ENCODE results near the gene DSCAM. TPM values are rescaled to one million over a fixed set of nuclear protein-coding genes. Genes with fewer than 3 reads are reported as not detected.

DSCAM gene
- total RNA-seq, 1 experiment from 2014 or later: not detected

- in situ Hi-C loops (cut with HindIII; ENCODE audit: low pct_unique_long_range_greater_than_20kb, low sequenced_read_pairs): no loop called here
- no peak for DNase-seq (ENCODE audit: low read depth)
Observed at GRCh38 chr21:40685141-40685540, 161.8 kb downstream of the DSCAM start.

GRCh38 chr21:40684726-40685125 lies 162.2 kb downstream of the DSCAM start:
- in situ Hi-C loops (cut with HindIII; ENCODE audit: low pct_unique_long_range_greater_than_20kb, low sequenced_read_pairs): no loop called here
- DNase-seq (ENCODE audit: low read depth): no peak

- in situ Hi-C loops (cut with HindIII; ENCODE audit: low pct_unique_long_range_greater_than_20kb, low sequenced_read_pairs): no loop called here
Observed at GRCh38 chr21:40683349-40683748, 163.6 kb downstream of the DSCAM start.

GRCh38 chr21:40681164-40681859 lies 165.6 kb downstream of the DSCAM start:
- DNase-seq (ENCODE audit: low read depth): no peak
- in situ Hi-C loops (cut with HindIII; ENCODE audit: low pct_unique_long_range_greater_than_20kb, low sequenced_read_pairs): no loop called here

More at GRCh38 chr21:40683349-40683748, 163.6 kb downstream of the DSCAM start:
- DNase-seq (ENCODE audit: low read depth): no peak

- in situ Hi-C loops (cut with HindIII; ENCODE audit: low pct_unique_long_range_greater_than_20kb, low sequenced_read_pairs): no loop called here
- DNase-seq (ENCODE audit: low read depth): no peak
Observed at GRCh38 chr21:40680311-40680710, 166.6 kb downstream of the DSCAM start.

GRCh38 chr21:40678681-40679284 lies 168.2 kb downstream of the DSCAM start:
- DNase-seq (ENCODE audit: low read depth): no peak
- in situ Hi-C loops (cut with HindIII; ENCODE audit: low pct_unique_long_range_greater_than_20kb, low sequenced_read_pairs): no loop called here

- in situ Hi-C loops (cut with HindIII; ENCODE audit: low pct_unique_long_range_greater_than_20kb, low sequenced_read_pairs): no loop called here
- no peak for DNase-seq (ENCODE audit: low read depth)
Observed at GRCh38 chr21:40675017-40675416, 171.9 kb downstream of the DSCAM start.

GRCh38 chr21:40672602-40673001 lies 174.4 kb downstream of the DSCAM start:
- in situ Hi-C loops (cut with HindIII; ENCODE audit: low pct_unique_long_range_greater_than_20kb, low sequenced_read_pairs): no loop called here

GRCh38 chr21:40671716-40672115 lies 175.2 kb downstream of the DSCAM start:
- DNase-seq (ENCODE audit: low read depth): peak; percentile 23
- in situ Hi-C loops (cut with HindIII; ENCODE audit: low pct_unique_long_range_greater_than_20kb, low sequenced_read_pairs): no loop called here

More at GRCh38 chr21:40672602-40673001, 174.4 kb downstream of the DSCAM start:
- no peak for DNase-seq (ENCODE audit: low read depth)

- in situ Hi-C loops (cut with HindIII; ENCODE audit: low pct_unique_long_range_greater_than_20kb, low sequenced_read_pairs): no loop called here
- DNase-seq (ENCODE audit: low read depth): no peak
Observed at GRCh38 chr21:40668555-40669275, 178.2 kb downstream of the DSCAM start.

GRCh38 chr21:40667967-40668366 lies 179.0 kb downstream of the DSCAM start:
- in situ Hi-C loops (cut with HindIII; ENCODE audit: low pct_unique_long_range_greater_than_20kb, low sequenced_read_pairs): no loop called here
- DNase-seq (ENCODE audit: low read depth): no peak

- in situ Hi-C loops (cut with HindIII; ENCODE audit: low pct_unique_long_range_greater_than_20kb, low sequenced_read_pairs): no loop called here
- DNase-seq (ENCODE audit: low read depth): no peak
Observed at GRCh38 chr21:40662889-40663288, 184.1 kb downstream of the DSCAM start.

GRCh38 chr21:40660461-40660860 lies 186.5 kb downstream of the DSCAM start:
- DNase-seq (ENCODE audit: low read depth): no peak
- in situ Hi-C loops (cut with HindIII; ENCODE audit: low pct_unique_long_range_greater_than_20kb, low sequenced_read_pairs): no loop called here

- DNase-seq (ENCODE audit: low read depth): peak; percentile 81
- in situ Hi-C loops (cut with HindIII; ENCODE audit: low pct_unique_long_range_greater_than_20kb, low sequenced_read_pairs): no loop called here
Observed at GRCh38 chr21:40658311-40658710, 188.6 kb downstream of the DSCAM start.

- DNase-seq (ENCODE audit: low read depth): no peak
- in situ Hi-C loops (cut with HindIII; ENCODE audit: low pct_unique_long_range_greater_than_20kb, low sequenced_read_pairs): no loop called here
Observed at GRCh38 chr21:40652436-40652835, 194.5 kb downstream of the DSCAM start.

- in situ Hi-C loops (cut with HindIII; ENCODE audit: low pct_unique_long_range_greater_than_20kb, low sequenced_read_pairs): no loop called here
Observed at GRCh38 chr21:40647706-40648105, 199.3 kb downstream of the DSCAM start.

GRCh38 chr21:40646651-40647050 lies 200.3 kb downstream of the DSCAM start:
- no peak for DNase-seq (ENCODE audit: low read depth)
- in situ Hi-C loops (cut with HindIII; ENCODE audit: low pct_unique_long_range_greater_than_20kb, low sequenced_read_pairs): no loop called here

More at GRCh38 chr21:40647706-40648105, 199.3 kb downstream of the DSCAM start:
- no peak for DNase-seq (ENCODE audit: low read depth)

GRCh38 chr21:40641042-40641441 lies 205.9 kb downstream of the DSCAM start:
- DNase-seq (ENCODE audit: low read depth): no peak
- in situ Hi-C loops (cut with HindIII; ENCODE audit: low pct_unique_long_range_greater_than_20kb, low sequenced_read_pairs): no loop called here

GRCh38 chr21:40640266-40640789 lies 206.6 kb downstream of the DSCAM start:
- in situ Hi-C loops (cut with HindIII; ENCODE audit: low pct_unique_long_range_greater_than_20kb, low sequenced_read_pairs): no loop called here
- peak; percentile 48 for DNase-seq (ENCODE audit: low read depth)

All from Caki2 (cell line).